Right cardiac atrium (tissue), 5 donors: ENCODE data around the gene ZSCAN20. TPM values are rescaled to one million over a fixed set of nuclear protein-coding genes. Genes with fewer than 3 reads are reported as not detected.

Experiments used
- ATAC-seq, 2 donors: fragments of 200-7000 bp; cut with Tn5 transposase; one replicate each; pipeline versions ENCODE4 v1.8.0 to v1.9.1; 2020; ENCODE audit warnings: moderate library complexity in 2 of 2, mild to moderate bottlenecking in 1 of 2
- DNase-seq, 3 donors: peaks; one replicate each; pipeline ENCODE4 v3.0.0-alpha.2; 2020
- H3K27ac ChIP-seq: one replicate; pipeline ENCODE4 v1.5.1; 2013; ENCODE audit warnings: mild to moderate bottlenecking, low read length, control low read depth, moderate library complexity
- H3K27me3 ChIP-seq: one replicate; pipeline ENCODE4 v1.6.1; 2013; ENCODE audit not compliant: control insufficient read depth, insufficient read depth
- H3K4me1 ChIP-seq: one replicate; pipeline ENCODE4 v1.6.1; 2013; ENCODE audit warnings: low read length; ENCODE audit not compliant: control insufficient read depth, insufficient read depth
- H3K4me3 ChIP-seq: one replicate; pipeline ENCODE4 v1.5.1; 2013; ENCODE audit warnings: low read length, control low read depth
- H3K9me3 ChIP-seq: one replicate; pipeline ENCODE4 v1.6.1; 2013; ENCODE audit warnings: low read length; ENCODE audit not compliant: control insufficient read depth
- WGBS: extraction: QIAGEN DNeasy Blood & Tissue Kit; methylation state at CpG from one replicate; pipeline ENCODE4 v1.1.7; 2013; 5-methylcytosine and 5-hydroxymethylcytosine counted together
- intact Hi-C, 4 donors: fragments of 100-400 bp; cut with DNase I; formaldehyde crosslinking; loops; one replicate each; pipeline versions ENCODE4 v1.11.0 to v1.14.0; 2022 to 2023
- long read RNA-seq, 4 donors: library from polyadenylated mRNA; unstranded; transcript quantifications; one replicate each; pipeline ENCODE4 v2.0.0, GENCODE V29; 2020 to 2021
- polyA plus RNA-seq: library from polyadenylated mRNA; stranded (reverse); fragments of 200-250 nt; gene quantifications from one replicate; pipeline ENCODE4 v1.2.3, GENCODE V29; 2013
- total RNA-seq, 4 donors: library from RNA; stranded (reverse); fragmentation: NEBNext Ultra II Directional; extraction: Animal tissue kit (Norgen Biotek cat#: 25700); gene quantifications; one replicate each; pipeline ENCODE4 v1.2.1, GENCODE V29; 2021
- donor health status: healthy with polysubstance abuse.
- donor health status: DM: no; HTN: yes; CAD: no.
- donor health status: DM: no; HTN: no; CAD: no.
- donor health status: DM: no; HTN: yes; CAD: no; lungs with severe emphysema.
- donor health status: DM: yes; HTN: yes; CAD: no.

The ZSCAN20 gene
- total RNA-seq (1 to 10 TPM; 3.8 to 5.9 (median 5.0) TPM), polyA plus RNA-seq (1.6 TPM)
- long read RNA-seq, donor 1, partial matches to known transcripts: 1 of 5 reads
- long read RNA-seq, donor 1, other reads (novel, unspliced or antisense): 4 of 5 reads
- long read RNA-seq, donor 2, partial matches to known transcripts: 0 of 1 reads
- long read RNA-seq, donor 2, other reads (novel, unspliced or antisense): 1 of 1 reads
- long read RNA-seq, donor 3, partial matches to known transcripts: 1 of 11 reads
- long read RNA-seq, donor 3, other reads (novel, unspliced or antisense): 10 of 11 reads
- long read RNA-seq, donor 4, partial matches to known transcripts: 0 of 1 reads
- long read RNA-seq, donor 4, other reads (novel, unspliced or antisense): 0 of 1 reads

DNA sequence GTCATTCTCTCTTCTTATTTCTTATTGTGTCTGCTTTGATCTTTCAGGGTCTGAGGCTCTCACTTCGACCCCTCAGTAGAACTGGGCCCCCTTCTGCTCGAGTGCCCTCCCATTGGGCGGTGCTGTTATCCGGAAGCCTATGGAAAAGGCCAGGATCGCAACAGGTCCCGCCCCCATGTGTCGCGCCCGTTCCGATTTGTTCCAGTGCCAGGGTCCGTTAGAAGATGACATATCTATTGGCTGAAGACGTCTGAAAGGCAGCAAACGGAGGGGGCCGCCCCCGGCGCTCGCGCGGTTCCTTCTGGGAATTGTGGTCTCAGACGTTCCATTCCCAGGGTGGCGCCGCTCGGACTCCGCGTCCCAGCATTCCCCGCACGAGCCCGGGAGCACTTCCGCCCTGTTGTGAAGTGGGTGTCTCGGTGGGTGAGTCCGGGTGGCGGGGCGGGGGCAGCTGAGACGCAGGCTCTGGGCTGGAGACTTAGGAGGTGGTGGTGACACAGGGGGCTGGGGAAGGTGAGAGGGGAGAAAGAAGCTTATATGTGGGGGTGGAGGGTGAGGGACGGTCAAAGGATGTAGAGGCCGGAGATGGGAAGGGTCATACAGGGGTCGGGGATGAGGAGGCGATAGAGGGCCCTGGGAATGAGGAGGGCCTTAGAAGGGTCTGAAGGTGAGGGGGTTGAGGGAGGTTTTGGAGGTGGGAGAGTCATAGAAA, at the start of gene ZSCAN20:
ZSCAN20 (plus strand) TSS at position 377 of the 712 bp plus-strand sequence. CDS start 6,644 bp downstream, outside the sequence.
- peaks cover 5% of the 10 kb centered on the region for H3K4me1 ChIP-seq
- no peaks in the 10 kb centered on the region for H3K9me3 ChIP-seq
- H3K27me3 ChIP-seq: no peaks in the 10 kb centered on the region
- peak within 1 kb of the TSS; percentile 71 for H3K27ac ChIP-seq
- DNase-seq (peak; percentile 98 to 99 (median 99)), ATAC-seq (peak; percentile 95 to 96)
- intact Hi-C loops: loop anchor here in 2 of 4 donors (5.0 to 10.0 kb wide), 3 partner anchors 140 to 335 kb away; no protein-coding TSS in a partner anchor
- WGBS: under 1% methylated on average over 38 of the region's 38 CpGs
- peak within 1 kb of the TSS; percentile 63 for H3K4me3 ChIP-seq

DNA sequence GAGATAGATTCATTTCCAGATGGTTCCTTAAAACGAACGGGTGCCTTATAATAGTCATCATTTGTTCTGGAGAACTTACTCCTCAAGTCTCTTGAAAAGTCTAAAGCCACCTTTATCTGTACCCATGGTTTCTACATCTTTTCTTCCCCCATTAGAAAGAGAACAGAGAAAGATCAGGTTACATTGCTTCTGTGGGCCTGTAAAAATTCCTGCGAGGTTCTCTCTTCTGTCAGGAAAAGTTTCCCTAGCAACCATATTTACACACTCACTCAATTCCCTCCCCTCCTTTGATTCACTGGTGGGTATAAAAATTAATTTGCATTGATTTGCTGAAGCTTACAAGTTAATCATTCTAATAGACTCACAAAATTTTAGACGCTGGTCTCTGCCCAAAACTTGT, 48.2 kb upstream of the ZSCAN20 start:
- DNase-seq: no peak

DNA sequence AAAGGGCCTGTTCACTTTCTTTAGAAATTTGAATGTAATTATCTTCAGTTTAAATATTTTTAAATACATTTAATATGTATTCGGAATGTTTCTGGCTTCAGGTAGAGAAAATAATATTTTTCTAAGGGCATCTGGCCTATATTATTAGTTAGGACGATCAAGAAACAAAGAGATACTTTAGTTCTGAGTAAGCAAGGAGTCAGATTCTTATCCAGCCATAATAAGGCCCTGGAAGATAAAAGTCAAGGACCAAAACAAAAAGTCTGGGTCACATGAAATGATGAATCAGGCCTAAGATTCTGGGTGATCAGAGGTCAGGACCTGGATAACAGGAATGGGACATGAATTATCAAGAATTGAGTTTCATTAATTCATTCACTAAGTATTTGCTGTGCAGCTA, 47.8 kb upstream of the ZSCAN20 start:
- ATAC-seq (no peak), DNase-seq (no peak)
- 79% methylated on average over 2 of the region's 2 CpGs for WGBS
- Histone ChIP-seq H3K4me3 (no peak overlapping the region), H3K9me3 (no peaks in the 10 kb centered on the region), H3K4me1 (peaks cover 9% of the 10 kb centered on the region), H3K27me3 (no peaks in the 10 kb centered on the region), H3K27ac (no peak overlapping the region)
- intact Hi-C loops: no loop called here

More for the DNA sequence above, 48.2 kb upstream of the ZSCAN20 start:
- H3K27ac ChIP-seq: no peak overlapping the region
- no peak overlapping the region for H3K4me3 ChIP-seq
- no peaks in the 10 kb centered on the region for H3K27me3 ChIP-seq
- WGBS: 85% methylated on average over 4 of the region's 4 CpGs
- H3K4me1 ChIP-seq: peaks cover 9% of the 10 kb centered on the region
- no peaks in the 10 kb centered on the region for H3K9me3 ChIP-seq
- no peak for ATAC-seq
- intact Hi-C loops: no loop called here

DNA sequence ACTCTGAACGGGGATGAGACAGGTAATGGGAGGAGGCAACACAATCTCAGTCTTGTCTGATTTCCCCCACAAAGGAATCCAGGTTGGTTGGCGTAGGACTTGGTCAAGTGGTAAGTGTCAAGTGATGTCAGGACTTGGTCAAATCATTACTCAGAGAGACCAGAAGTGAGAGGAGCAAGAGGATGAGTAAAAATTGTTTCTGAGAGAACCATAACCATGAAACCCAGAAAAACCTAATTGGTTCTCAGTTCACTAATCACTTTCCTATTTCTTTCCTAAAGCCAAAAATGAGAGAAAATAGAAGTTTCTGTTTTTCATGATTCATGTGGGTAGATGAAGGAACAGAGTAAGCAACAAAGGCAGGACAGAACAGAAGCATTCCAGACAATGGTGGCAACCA, 46.5 kb upstream of the ZSCAN20 start:
- DNase-seq (no peak), ATAC-seq (no peak)
- Histone ChIP-seq H3K4me1 (peaks cover 9% of the 10 kb centered on the region), H3K9me3 (no peaks in the 10 kb centered on the region), H3K27me3 (no peaks in the 10 kb centered on the region), H3K4me3 (no peak overlapping the region), H3K27ac (no peak overlapping the region)
- intact Hi-C loops: no loop called here
- whole genome bisulfite sequencing: 97% methylated on average over 2 of the region's 2 CpGs

DNA sequence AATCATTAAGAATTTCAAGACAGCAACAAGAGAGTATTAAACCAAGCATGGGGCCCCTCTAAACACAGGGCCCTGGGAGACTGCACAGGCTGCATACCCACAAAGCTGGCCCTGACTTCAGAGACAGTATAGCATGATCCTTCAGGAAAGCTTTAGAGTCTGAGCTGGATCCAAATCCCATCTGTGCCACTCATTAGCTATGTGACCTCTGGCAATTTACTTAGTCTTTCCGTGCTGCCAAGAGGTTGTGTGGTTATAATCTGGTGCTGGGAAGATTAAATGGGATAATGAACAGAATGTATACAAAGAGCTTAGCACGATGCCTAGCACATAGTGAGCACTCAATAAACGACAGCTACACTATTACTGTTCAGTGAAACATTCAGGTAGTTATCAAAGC, 45.5 kb upstream of the ZSCAN20 start:
- Histone ChIP-seq H3K4me1 (peaks cover 9% of the 10 kb centered on the region), H3K27me3 (no peaks in the 10 kb centered on the region), H3K4me3 (no peak overlapping the region), H3K27ac (peak overlapping the region; percentile 26), H3K9me3 (no peaks in the 10 kb centered on the region)
- intact Hi-C loops: no loop called here
- 68% methylated on average over 3 of the region's 3 CpGs for WGBS
- no peak for ATAC-seq
- DNase-seq: no peak

DNA sequence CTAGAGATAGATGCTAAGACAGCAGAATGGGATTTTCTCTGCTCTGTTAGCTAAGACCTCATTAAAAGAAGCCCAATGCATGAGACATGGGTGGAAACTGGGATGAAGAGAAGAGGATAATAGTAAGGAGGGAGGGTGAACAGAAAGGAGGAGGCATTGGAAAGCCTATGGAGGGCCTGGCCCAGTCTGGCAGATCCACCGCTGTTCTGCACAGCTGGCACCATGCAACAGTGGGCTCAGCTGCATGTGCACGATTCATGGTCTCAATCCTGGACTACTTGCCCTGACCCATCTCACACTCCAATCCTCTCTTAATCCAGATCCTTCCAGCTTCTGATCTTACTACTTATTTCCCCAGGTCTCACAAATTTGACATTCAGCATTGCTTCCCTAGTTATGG, 43.8 kb upstream of the ZSCAN20 start:
- H3K4me1 ChIP-seq: peaks cover 6% of the 10 kb centered on the region
- intact Hi-C loops: no loop called here

DNA sequence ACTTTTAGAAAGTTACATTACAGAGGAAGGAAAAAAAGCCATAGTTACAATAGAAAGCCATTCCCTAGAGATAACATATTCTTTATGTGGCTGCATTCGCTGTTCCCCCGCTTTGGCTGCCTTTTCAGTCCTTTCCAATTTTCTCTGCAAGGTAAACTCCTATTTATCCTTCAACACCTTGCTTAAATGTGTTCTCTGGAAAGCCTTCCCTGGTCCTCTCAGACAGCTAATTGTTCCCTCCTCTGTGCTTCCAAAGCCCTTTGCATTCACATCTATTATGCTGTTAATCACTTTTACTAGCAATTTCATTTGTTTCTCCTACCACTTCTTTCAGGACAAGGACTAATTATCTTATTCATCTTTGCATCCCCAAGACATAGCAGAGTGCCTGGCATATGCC, 43.1 kb upstream of the ZSCAN20 start:
- no peak overlapping the region for H3K27ac ChIP-seq
- DNase-seq (no peak), ATAC-seq (no peak)
- H3K27me3 ChIP-seq: no peaks in the 10 kb centered on the region
- H3K9me3 ChIP-seq: no peaks in the 10 kb centered on the region
- peak overlapping the region; percentile 85 for H3K4me3 ChIP-seq
- intact Hi-C loops: no loop called here
- H3K4me1 ChIP-seq: peaks cover 5% of the 10 kb centered on the region
- WGBS: 93% methylated on average over 2 of the region's 2 CpGs

More for the DNA sequence above, 43.8 kb upstream of the ZSCAN20 start:
- 96% methylated on average over 2 of the region's 2 CpGs for WGBS
- H3K4me3 ChIP-seq: no peak overlapping the region
- H3K9me3 ChIP-seq: no peaks in the 10 kb centered on the region
- DNase-seq (no peak), ATAC-seq (no peak)
- H3K27me3 ChIP-seq: no peaks in the 10 kb centered on the region
- H3K27ac ChIP-seq: no peak overlapping the region

DNA sequence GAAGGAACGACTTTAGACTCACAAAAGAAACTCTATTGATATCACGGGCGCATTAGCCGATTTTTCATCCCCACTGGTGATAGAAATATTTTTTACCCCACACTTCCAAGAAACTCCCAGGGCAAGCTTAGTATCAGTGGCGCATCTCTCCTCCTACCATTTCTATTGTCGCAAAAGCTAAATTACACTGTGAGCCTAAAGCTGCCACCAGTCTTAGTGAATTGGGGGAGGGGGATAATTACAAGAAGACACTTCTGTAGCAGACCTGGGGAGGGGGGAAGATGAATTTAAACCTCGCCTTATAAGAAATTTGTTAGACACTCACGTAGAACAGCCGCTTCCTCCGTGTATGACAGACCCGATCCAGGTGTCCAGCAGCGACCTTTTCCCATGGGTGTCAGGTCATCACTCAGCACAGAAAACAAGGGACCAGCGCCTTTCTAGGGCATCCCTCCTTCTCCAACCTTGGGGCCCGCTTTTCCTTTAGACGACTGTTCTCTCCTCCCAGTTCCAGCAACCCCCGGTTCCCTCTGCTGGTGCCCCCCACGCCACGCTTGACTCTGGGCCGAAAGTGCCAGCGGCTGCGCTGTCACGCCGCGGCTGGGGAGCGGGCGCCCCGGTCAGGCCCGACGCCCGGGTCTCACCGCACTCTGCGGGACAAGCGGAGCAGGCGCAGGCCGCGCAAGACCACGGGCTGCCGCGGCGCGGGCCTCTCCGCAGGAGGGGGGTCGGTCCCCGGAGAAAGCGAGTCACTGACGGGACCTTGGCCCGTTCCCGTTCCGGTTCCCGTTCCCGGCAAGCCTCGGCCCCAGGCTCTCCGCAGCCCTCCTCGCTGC, 42.4 kb upstream of the ZSCAN20 start:
- WGBS: 10% methylated on average over 54 of the region's 54 CpGs
- peaks cover 5% of the 10 kb centered on the region for H3K4me1 ChIP-seq
- H3K4me3 ChIP-seq: peak overlapping the region; percentile 85
- H3K27me3 ChIP-seq: no peaks in the 10 kb centered on the region
- peak; percentile 39 to 79 (median 71) for DNase-seq
- peak overlapping the region; percentile 67 for H3K27ac ChIP-seq
- peak; percentile 33 to 35 for ATAC-seq
- intact Hi-C loops: no loop called here
- no peaks in the 10 kb centered on the region for H3K9me3 ChIP-seq

DNA sequence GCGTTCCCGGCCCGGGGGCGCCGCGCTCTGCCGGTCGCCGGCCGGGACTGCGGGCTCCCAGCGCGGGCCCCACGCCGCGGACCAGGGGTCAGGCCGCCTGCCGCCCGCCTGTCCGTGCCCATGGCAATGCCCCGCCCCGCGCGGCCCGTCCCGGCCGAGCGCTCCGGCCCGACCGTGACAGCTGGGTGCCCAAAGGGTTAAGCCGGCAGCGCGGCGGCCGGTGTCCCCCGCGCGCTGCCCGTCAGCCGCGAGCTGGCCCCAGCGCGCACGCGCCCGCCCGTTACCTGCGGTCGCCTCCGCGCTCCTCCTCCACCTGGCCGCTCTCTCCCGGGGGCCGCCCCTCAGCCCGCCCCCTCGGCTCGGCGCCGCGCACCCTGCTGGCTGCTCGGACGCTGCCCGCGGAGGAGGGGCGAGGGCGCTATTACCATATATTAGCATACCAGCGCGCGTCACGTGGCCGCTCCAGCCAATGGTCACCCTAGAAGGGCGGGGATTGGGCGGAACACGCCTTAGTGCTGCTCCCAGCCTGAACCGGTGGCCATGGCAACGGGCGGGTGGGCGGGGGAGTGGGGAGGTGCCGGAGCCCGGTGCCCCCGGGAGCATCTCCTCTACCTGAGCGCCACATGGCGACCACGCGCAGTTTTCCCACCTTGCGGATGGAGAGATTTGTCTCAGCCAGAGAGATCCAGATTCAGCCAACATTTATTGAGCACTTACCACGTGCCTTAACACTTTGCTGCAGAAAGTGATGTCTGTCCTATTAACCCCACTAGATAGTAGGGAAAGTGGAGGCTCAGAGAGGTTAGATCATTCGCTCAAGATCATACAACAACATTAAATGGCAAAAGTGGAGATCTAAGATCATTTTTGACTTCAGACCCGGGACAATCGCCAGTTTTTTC, 41.5 kb upstream of the ZSCAN20 start, which contains the start of gene PHC2:
PHC2 (minus strand) TSS at position 404 of the 902 bp plus-strand sequence. CDS start 55,556 bp downstream, outside the sequence.
- peak; percentile 98 to 99 for ATAC-seq
- 2% methylated on average over 91 of the region's 91 CpGs for WGBS
- Histone ChIP-seq H3K27ac (peak within 1 kb of the TSS; percentile 67), H3K9me3 (no peaks in the 10 kb centered on the region), H3K4me3 (peak within 1 kb of the TSS; percentile 85), H3K4me1 (peaks cover 5% of the 10 kb centered on the region), H3K27me3 (no peaks in the 10 kb centered on the region)
- DNase-seq: peak; percentile 99 to 100 (median 99)
- intact Hi-C loops: no loop called here
